GM18502 (cell line): ENCODE results near the gene FAM236B.
A peak's percentile ranks its signal among the peaks of the same experiment; 100 is the strongest.
"Not testable (repeated sequence)": the region's sequence is repeated elsewhere in the genome, so short reads cannot be mapped to it uniquely, and the experiment has no call there.

ENCODE experiments used
- ATAC-seq: cut with Tn5 transposase; IDR thresholded peaks from one replicate; pipeline ENCODE4 v1.9.1; 2021; ENCODE audit warnings: mild to moderate bottlenecking; ENCODE audit not compliant: unreplicated experiment, poor library complexity

The FAM236B gene

DNA sequence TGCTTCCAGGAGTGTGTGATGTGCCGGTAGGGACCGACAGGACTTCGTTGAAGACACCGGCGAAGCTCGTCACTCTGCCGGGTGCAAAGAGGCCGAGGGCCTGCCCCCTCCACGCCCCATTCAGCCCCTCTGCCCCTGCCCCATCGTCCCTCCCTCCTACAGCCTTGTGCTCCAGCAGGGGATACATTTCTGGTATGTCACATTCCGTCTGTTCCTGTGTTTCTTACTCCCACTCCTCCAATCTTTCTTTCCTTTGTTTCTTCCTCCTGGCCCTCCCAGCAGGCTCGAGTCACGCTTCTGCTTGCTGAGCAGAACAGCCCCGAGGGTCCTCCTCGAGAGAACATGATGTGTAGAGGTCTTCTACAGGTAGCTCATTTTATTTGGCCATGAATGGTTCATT is at the start of gene FAM236B:
FAM236B (minus strand) TSS at position 101 of the 400 bp plus-strand sequence; CDS start at position 1, 100 bp downstream.
- ATAC-seq: not testable (repeated sequence)

DNA sequence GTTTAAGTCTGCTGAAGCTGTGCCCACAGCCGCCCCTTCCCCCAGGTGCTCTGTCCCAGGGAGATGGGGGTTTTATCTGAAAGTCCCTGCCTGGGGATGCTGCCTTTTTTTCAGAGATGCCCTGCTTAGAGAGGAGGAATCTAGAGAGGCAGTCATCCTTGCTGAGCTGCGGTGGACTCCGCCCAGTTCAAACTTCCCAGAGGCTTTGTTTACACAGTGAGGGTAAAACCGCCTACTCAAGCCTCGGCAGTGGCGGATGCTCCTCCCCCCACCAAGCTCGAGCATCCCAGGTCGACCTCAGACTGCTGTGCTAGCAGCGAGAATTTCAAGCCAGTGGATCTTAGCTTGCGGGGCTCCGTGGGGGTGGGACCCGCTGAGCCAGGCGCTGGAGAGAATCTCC is 48.2 kb upstream of the FAM236B start:
- ATAC-seq: not testable (repeated sequence)

DNA sequence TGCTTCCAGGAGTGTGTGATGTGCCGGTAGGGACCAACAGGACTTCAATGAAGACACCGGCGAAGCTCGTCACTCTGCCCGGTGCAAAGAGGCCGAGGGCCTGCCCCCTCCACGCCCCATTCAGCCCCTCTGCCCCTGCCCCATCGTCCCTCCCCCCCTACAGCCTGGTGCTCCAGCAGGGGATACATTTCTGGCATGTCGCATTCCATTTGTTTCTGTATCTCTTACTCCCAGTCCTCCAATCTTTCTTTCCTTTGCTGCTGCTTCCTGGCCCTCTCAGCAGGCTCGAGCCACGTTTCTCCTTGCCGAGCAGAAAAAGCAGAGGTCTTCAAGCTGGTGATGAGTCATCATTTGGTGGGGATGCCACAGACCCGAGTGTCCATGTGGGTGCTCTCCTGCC is 25.6 kb upstream of the FAM236B start, which contains the start of gene FAM236D:
FAM236D (minus strand) TSS at position 101 of the 400 bp plus-strand sequence; CDS start at position 1, 100 bp downstream.
- not testable (repeated sequence) for ATAC-seq

DNA sequence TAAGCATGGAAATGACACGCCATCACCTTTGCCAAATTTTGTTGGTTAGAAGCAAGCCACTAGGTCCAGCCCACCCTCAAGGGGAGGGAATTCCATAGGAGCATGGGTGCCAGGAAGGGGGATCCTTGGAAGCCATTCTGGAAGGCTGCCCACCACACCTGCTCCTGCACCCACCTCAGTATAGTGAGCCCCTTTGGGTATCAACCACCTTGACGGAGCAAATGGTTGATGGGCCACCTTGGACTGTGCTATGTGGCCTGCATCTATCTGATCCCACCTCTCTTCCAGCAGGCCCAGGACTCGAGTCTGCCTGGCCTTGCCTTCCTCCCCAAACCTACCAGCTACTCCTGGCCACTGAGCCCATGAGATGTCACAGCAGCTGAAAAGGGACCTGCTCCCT is 7.9 kb upstream of the FAM236B start:
- not testable (repeated sequence) for ATAC-seq

DNA sequence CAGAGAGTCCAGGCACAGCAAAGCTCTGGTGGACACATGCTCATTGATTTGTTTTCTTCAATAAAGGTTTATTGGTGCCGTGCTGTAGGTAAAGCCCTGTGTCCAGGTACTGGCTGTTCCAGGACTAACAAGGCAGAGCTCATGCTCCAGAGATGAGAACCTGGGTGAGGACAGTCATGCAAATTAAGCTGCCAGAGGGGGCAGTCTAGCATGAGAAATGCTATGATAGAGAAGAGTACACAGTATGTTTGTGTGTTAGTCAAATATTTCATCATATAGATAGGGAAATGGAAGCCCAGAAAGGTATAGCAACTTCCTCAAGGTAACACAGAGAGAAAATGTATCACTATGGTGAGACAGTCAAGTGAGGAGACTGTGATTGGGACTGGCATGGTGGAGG is 5.7 kb upstream of the FAM236B start:
- ATAC-seq: not testable (repeated sequence)

DNA sequence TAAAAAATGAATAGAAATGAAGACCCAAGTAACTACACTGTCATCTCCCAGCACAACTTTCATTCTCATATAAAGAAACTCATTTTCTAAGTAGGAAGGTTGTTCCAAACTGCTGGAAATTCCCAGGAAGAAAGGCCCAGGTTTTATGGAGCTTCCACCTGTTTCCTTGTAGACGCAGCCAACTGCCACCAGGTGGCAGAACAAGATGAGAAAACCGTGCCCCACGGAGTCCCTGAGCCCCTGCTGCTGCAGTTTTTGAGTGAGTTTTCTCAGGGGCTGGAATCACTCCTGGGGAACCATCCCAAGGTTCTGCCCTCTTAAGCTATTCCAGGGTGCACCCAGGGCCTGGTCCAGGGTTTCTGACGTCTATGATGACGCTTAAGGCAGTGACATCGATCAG is 1.5 kb upstream of the FAM236B start:
- peak; percentile 52 for ATAC-seq

DNA sequence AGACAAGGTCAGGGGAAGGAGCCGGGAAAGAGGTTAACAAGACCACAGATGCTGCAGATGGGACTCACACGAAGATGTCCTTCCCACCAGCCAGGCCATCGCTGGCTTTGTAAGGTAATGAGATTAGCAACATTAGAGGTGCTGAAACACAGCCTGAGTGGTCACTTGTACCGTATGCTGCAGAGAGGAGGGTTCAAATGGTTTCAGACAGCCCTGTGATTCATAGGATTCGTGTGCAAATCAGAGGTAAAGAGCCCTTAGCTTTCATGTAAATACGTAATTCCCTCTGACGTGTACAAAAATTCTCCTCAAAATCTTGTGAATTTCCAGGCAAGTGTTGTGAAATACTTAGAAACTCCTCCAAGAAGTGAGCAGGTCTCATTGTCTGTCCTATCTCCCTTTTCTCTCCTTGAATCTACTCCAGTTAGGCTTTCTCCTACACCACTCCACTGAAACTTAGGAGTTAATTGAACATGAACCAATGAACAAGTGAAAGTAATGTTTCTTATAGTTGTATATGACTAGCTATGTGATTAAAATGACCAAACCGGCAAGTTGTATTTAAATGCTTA is 991 bp upstream of the FAM236B start:
- ATAC-seq: not testable (repeated sequence)

DNA sequence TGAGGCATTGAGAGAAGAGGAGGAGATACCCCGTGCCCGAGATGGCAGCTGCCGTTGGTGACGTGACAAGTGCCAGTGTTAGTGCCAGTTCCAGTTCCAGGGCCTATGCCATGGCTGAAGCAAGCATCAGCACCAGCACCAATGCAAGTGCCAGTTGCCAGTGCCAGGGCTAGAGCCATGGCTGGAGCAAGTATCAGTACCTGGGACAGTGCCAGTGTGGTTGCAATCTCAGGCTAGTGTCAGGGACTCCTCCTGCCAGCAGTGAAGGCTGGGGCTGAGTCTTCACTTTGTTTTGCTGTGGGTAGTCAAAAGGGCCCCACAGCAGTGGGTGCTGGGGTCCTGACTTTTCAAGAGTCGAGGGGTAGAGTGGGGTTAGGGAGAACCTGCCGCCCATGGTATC is 4.3 kb downstream of the FAM236B start:
- ATAC-seq: not testable (repeated sequence)

DNA sequence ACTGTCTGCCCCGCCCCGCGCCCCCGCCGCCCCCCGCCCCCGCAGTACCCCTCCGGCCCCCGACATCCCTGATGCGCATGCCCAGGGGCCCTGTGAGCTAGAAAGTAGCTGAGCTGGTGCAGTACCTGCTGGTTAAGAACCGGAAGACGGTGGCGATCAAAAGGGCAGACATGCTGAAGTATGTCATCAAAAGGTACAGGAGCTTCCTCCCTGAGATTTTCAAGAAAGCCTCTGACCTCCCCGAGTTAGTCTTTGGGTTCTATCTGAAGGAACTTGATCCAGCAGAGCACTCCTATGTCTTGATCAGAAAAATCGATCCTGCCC is 5.0 kb downstream of the FAM236B start:
- ATAC-seq: peak; percentile 81

DNA sequence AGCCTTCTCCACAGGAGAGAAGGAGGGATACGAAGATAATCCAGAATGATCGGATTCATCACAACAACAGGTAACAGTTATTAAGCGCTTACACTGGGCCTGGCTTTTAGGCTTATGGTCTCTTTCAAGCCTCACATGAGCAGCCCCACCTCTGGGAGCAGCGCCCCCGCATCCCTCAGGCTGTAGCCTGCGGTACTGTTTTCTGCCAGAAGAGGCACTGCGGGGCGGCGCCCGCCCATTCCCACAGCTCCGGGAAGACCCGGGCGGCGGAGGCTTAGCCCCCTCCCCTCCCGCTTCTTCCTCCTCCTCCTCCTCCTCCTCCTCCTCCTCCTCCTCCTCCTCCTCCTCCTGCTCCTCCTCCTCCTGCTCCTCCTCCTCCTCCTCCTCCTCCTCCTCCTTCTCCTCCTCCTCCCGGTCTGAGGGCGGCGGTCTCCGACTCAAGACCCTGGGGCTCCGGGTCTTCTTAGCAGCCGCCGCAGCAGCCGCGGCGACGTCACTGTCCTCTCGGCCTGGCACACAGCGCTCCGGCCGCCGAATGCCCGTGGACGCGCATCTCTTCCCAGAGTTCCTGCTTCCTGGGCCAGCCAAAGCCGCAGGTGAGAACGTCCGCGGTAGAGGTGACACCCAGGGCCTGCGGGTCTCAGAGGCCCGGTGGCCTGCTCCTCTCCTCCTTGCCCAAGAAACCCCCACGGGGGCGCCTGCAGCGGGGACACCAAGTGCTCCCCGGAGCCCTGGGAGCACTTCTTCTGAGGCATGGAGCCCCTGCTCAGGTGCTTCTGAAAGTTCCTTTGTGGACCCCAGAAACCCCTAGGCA is 5.6 kb downstream of the FAM236B start, which contains the start of gene DMRTC1B:
DMRTC1B (plus strand) TSS at position 238 of the 814 bp plus-strand sequence. CDS start 68,246 bp downstream, outside the sequence.
- peak; percentile 89 for ATAC-seq

DNA sequence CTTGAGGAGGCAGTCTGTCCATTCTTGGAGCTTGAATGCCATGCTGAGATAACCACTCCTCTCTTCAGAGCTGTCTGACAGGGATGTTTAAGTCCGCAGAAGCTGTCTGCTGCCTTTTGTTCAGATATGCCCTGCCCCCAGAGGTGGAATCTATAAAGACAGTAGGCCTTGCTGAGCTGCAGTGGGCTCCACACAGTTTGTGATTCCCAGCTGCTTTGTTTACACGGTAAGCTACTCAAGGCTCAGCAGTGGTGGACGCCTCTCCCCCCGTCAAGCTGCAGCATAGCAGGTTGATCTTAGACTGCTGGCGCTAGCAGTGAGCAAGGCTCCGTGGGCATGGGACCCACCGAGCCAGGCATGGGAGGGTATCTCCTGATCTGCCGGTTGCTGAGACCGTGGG is 22.0 kb downstream of the FAM236B start:
- ATAC-seq: not testable (repeated sequence)

DNA sequence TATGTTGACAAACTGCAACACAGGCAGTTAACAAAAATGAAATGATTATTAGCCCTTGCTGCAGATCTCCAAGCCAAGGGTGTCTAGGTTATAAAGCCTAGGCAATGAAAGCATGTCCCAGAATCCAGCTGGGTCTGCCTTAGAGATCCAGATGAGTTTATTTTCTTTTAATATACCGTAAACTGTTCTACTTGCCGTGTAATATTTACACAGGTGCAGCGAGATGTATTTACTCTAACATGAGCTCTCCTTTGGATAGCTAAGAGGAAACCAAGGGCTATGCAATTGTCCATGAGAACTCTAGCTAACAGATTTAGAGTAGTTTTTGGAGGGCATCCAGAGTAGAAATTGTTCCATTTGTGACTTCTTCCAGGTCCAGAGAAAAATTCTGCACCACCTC is 33.9 kb downstream of the FAM236B start:
- not testable (repeated sequence) for ATAC-seq

DNA sequence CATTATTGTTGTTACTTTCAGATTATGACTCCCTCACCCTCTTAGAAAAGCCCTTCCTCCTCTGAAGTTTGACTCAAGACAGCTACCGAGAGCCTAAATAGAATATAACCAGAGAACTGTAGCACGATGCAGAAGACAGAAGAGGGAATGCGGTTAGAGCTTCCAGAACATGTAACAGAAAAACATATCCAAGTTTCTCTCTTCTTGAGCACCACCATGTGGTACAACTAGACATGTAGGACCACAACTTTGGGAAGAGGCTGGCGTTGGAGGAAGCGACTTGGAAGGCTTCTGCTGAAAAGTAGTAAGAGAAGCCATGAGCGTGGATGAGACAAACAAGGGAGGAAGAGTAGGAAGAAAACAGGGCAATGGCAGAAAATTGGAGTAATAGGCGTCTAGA is 36.9 kb downstream of the FAM236B start:
- not testable (repeated sequence) for ATAC-seq

DNA sequence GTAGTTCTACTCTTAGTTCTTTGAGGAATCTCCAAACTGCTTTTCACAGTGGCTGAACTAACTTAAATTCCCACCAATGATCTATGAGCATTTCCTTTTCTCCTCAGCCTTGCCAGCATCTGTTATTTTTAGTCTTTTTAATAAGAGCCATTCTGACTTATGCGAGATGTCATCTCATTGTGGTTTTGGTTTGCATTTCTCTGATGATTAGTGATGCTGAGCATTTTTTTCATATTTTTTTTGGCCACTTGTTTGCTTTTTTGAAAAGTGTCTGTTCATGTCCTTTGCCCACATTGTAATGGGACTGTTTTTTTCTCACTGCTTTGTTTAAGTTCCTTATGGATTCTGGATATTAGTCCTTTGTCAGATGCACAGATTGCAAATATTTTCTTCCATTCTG is 46.9 kb downstream of the FAM236B start:
- ATAC-seq: no peak

DNA sequence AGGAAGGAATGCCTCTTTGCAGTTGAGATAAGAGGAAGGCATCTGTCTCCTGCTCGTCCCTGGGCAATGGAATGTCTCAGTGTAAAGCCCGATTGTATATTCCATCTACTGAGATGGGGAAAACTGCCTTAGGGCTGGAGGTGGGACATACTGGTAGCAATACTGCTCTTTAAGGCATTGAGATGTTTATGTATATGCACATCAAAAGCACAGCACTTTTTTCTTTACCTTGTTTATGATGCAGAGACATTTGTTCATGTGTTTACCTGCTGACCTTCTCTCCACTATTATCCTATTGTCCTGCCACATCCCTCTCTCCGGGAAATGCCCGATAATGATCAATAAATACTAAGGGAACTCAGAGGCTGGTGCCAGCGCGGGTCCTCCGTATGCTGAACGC is 48.8 kb downstream of the FAM236B start:
- not testable (repeated sequence) for ATAC-seq
